GM19193 (cell line): ENCODE data around the gene ETV3.

Source experiments
- POLR2A ChIP-seq: IDR thresholded peaks from 4 replicates; pipeline ENCODE4 v1.6.1; 2011; ENCODE audit not compliant: insufficient read depth, insufficient read length; ENCODE audit errors: extremely low read depth

The ETV3 gene

GRCh38 chr1:157097692-157098091 is 40.5 kb downstream of the ETV3 start:
- TF ChIP-seq POLR2A, result no peak

- no peak for TF ChIP-seq POLR2A
Measured at GRCh38 chr1:157096881-157097280, 41.3 kb downstream of the ETV3 start.

- no peak for TF ChIP-seq POLR2A
Measured at GRCh38 chr1:157095551-157095950, 42.6 kb downstream of the ETV3 start.

- TF ChIP-seq POLR2A, result no peak
Measured at GRCh38 chr1:157095091-157095490, 43.1 kb downstream of the ETV3 start.

DNA sequence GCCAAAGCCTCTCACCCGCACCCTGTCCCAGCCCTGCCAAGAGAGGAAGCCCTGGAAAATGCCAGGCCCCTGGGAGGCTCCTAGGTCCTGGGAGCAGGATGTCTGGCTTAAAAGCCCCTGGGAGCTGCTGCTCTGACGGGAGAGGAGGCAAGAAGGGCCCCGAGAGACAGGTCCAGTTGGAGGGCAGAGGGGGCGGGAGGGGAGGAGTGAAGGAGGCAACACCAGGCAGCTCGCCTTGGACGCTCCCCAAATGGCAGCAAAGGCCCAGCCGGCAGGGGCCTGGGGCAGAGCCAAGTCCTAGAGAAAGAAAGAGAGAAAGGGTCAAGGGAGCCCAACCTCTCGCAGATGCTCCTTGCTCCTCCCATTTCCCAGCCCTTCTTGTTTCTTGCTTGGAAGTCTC is 45.4 kb downstream of the ETV3 start:
- no peak for TF ChIP-seq POLR2A

- no peak for TF ChIP-seq POLR2A
Measured at GRCh38 chr1:157091668-157092273, 46.4 kb downstream of the ETV3 start.

- no peak for TF ChIP-seq POLR2A
Measured at GRCh38 chr1:157091186-157091585, 47.0 kb downstream of the ETV3 start.

- no peak for TF ChIP-seq POLR2A
Measured at GRCh38 chr1:157090771-157091170, 47.4 kb downstream of the ETV3 start.

GRCh38 chr1:157090196-157090647 is 48.0 kb downstream of the ETV3 start:
- TF ChIP-seq POLR2A, result no peak

DNA sequence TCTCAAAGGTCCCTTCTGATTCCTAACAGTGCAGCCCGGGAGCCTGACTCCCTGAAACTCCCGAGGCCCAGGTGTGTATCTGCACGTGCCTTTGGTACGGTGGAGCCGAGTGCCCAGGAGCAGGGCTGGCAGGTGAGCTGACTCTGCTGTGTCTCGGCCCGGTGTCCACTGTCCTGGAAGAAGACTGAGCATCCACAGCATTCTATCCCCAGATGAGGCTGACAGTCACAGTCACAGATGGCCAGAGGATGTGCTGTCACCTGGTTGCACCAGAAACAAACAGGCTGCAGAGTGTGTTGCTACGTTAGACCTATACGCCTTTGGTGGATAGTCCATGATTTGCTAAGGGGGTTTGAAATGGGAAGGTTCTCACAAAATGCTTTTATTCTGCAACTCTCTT is 48.4 kb downstream of the ETV3 start:
- no peak for TF ChIP-seq POLR2A

- TF ChIP-seq POLR2A, result no peak
Measured at GRCh38 chr1:157088607-157089006, 49.6 kb downstream of the ETV3 start.

- no peak for TF ChIP-seq POLR2A
Measured at GRCh38 chr1:157087030-157087429, 51.2 kb downstream of the ETV3 start.

GRCh38 chr1:157086299-157086698 is 51.9 kb downstream of the ETV3 start:
- no peak for TF ChIP-seq POLR2A

- no peak for TF ChIP-seq POLR2A
Measured at GRCh38 chr1:157085421-157085820, 52.8 kb downstream of the ETV3 start.

- TF ChIP-seq POLR2A, result no peak
Measured at GRCh38 chr1:157084720-157085119, 53.5 kb downstream of the ETV3 start.

DNA sequence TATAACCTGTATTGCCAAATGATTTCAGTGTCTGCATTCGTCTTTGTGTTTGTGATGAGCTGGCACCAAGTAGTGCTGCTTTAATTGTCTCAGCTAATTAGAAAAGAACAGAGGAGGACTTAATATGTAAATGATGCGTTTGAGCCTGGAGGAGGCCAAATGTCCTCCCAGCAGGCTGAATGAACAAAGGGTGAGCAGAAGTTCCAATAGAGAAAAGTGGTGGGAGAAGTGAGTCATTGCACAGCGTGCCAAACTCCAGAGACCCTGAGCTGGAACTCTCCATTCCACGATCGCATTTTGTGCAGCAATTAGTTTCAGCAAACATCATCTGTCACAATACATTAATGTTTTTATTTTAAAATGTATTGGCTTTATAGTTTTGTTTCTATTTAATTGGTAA is 56.5 kb downstream of the ETV3 start:
- no peak for TF ChIP-seq POLR2A

DNA sequence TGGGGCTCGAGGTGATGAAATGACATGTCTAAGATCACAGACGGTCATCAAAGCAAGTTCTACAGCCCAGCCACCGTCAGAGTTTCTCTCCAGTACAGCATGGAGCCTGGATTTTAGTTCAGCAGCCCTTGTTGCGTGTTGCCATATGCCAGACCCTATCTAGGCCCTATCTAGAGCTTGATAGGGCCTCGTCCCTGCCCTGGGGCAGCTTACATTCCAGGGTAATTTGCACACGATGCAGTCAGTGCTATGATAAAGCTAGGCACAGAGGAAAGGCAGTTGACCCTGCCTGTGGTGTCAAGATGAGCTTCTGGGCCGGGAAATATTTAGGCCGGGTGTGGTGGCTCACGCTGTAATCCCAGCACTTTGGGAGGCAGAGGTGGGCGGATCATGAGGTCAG is 57.5 kb downstream of the ETV3 start:
- no peak for TF ChIP-seq POLR2A
